HepG2 (cell line): Measurements from ENCODE around the gene SYTL1. TPM values are rescaled to one million over a fixed set of nuclear protein-coding genes. Genes with fewer than 3 reads are reported as not detected.

Experiments used
- AGO1 ChIP-seq: fragments of 200-400 bp; formaldehyde crosslinking; IDR thresholded peaks from 2 replicates; pipeline ENCODE4 v1.6.1; 2017; ENCODE audit warnings: mild to moderate bottlenecking, low read depth, low read length, moderate library complexity; ENCODE audit not compliant: poor library complexity, severe bottlenecking
- DRAP1 ChIP-seq: IDR thresholded peaks from 2 replicates; pipeline ENCODE4 v1.6.1; 2016; ENCODE audit warnings: missing genetic modification reagents, missing compliant biosample characterization
- GATAD1 ChIP-seq: IDR thresholded peaks from 2 replicates; pipeline ENCODE4 v1.6.1; 2016; ENCODE audit warnings: missing genetic modification reagents, missing compliant biosample characterization
- HOXD1 ChIP-seq: sonication (generic); formaldehyde crosslinking; IDR thresholded peaks from 2 replicates; pipeline ENCODE4 v1.5.0; 2020; ENCODE audit warnings: missing genetic modification reagents
- MEF2D ChIP-seq: sonication (generic); formaldehyde crosslinking; IDR thresholded peaks from 2 replicates; pipeline ENCODE4 v1.5.1; 2020; ENCODE audit warnings: mild to moderate bottlenecking, missing genetic modification reagents
- NR2C2 ChIP-seq: sonication (generic); formaldehyde crosslinking; IDR thresholded peaks from 2 replicates; pipeline ENCODE4 v1.4.0; 2020; ENCODE audit warnings: missing genetic modification reagents, mild to moderate bottlenecking, moderate library complexity, borderline replicate concordance
- SIX4 ChIP-seq: sonication (generic); formaldehyde crosslinking; IDR thresholded peaks from 2 replicates; pipeline ENCODE4 v1.4.0; 2020; ENCODE audit warnings: missing genetic modification reagents
- ZBTB10 ChIP-seq: sonication (generic); formaldehyde crosslinking; IDR thresholded peaks from 2 replicates; pipeline ENCODE4 v1.4.0; 2020; ENCODE audit warnings: missing genetic modification reagents, borderline replicate concordance
- ZFP41 ChIP-seq: sonication (generic); formaldehyde crosslinking; IDR thresholded peaks from 2 replicates; pipeline ENCODE4 v1.4.0; 2020; ENCODE audit warnings: mild to moderate bottlenecking, missing genetic modification reagents, borderline replicate concordance
- ZNF124 ChIP-seq: sonication (generic); formaldehyde crosslinking; IDR thresholded peaks from 2 replicates; pipeline ENCODE4 v1.4.0; 2020; ENCODE audit warnings: missing genetic modification reagents
- ZNF292 ChIP-seq: sonication (generic); formaldehyde crosslinking; IDR thresholded peaks from 2 replicates; pipeline ENCODE4 v1.8.1; 2022; ENCODE audit warnings: mild to moderate bottlenecking, low read depth, missing genetic modification reagents, borderline replicate concordance
- ZNF335 ChIP-seq: sonication (generic); formaldehyde crosslinking; IDR thresholded peaks from 2 replicates; pipeline ENCODE4 v1.4.0; 2020; ENCODE audit warnings: missing genetic modification reagents
- ZNF710 ChIP-seq: sonication (generic); formaldehyde crosslinking; IDR thresholded peaks from 2 replicates; pipeline ENCODE4 v1.5.0; 2020; ENCODE audit warnings: mild to moderate bottlenecking, missing genetic modification reagents, borderline replicate concordance
- ZNF790 ChIP-seq: sonication (generic); formaldehyde crosslinking; IDR thresholded peaks from 2 replicates; pipeline ENCODE4 v1.8.0; 2022; ENCODE audit warnings: missing genetic modification reagents, mild to moderate bottlenecking, borderline replicate concordance
- ZSCAN25 ChIP-seq: sonication (generic); formaldehyde crosslinking; IDR thresholded peaks from 2 replicates; pipeline ENCODE4 v1.8.0; 2022; ENCODE audit warnings: mild to moderate bottlenecking, missing genetic modification reagents
- polyA plus RNA-seq, 8 experiments: library from polyadenylated mRNA; depleted of rRNA in 3 of 8; stranded (reverse) in 7 of 8; unstranded in 1 of 8; fragments of >200 nt; fragmentation: Illumina TruSeq in 4 of 8; extraction: Trizol in 4 of 8; gene quantifications; 2 replicates each; pipeline versions ENCODE4 v1.2.1 to v1.2.3, GENCODE V29; 2011 to 2016; ENCODE audit warnings: low read depth in 4 of 8, missing spikeins in 1 of 8, mixed read lengths in 1 of 8; ENCODE audit not compliant: insufficient read depth in 1 of 8
- total RNA-seq, 5 experiments: library from RNA; depleted of rRNA; stranded (reverse); fragments of >200 nt; fragmentation: Illumina TruSeq; extraction: Trizol; gene quantifications; 2 replicates each; pipeline ENCODE4 v1.2.3, GENCODE V29; 2016; ENCODE audit warnings: low read depth in 1 of 5
- TF ChIP-seq, protein P1 (sequence below): sonication (generic); formaldehyde crosslinking; IDR thresholded peaks from 2 replicates; pipeline ENCODE4 v1.5.1; 2020; ENCODE audit warnings: mild to moderate bottlenecking, moderate library complexity, missing genetic modification reagents
- TF ChIP-seq, protein P2 (sequence below), 2 experiments: sonication (generic) in 1 of 2; formaldehyde crosslinking in 1 of 2; IDR thresholded peaks; 2 replicates each; pipeline versions ENCODE4 v1.4.0 to v1.6.1; 2016 to 2020; ENCODE audit warnings: borderline replicate concordance in 1 of 2, low read depth in 1 of 2, mild to moderate bottlenecking in 1 of 2, missing genetic modification reagents in 1 of 2

The SYTL1 gene
- total and polyA plus RNA-seq, 2 of the 13 experiments (the other 11 are each of a cell fraction or from before 2014, with no cell fraction given): 11.1 to 17.8 TPM

- TF ChIP-seq ZBTB10 (CRISPR knock-in tag) (0 out of 2 replicates have a peak, but pooled peaks have one; percentile 33), HOXD1 (CRISPR knock-in tag) (0 out of 2 replicates have a peak, but pooled peaks have one; percentile 55), ZFP41 (CRISPR knock-in tag) (no peak), ZNF292 (CRISPR knock-in tag) (no peak; the same call in 1 of the 2 replicates), SIX4 (CRISPR knock-in tag) (no peak), GATAD1 (CRISPR knock-in tag) (peak; percentile 50), NR2C2 (CRISPR knock-in tag) (no peak), DRAP1 (CRISPR knock-in tag) (no peak), ZNF335 (CRISPR knock-in tag) (peak; percentile 65; the same call in 1 of the 2 replicates), ZNF790 (CRISPR knock-in tag) (no peak), ZNF124 (CRISPR knock-in tag) (no peak), MEF2D (CRISPR knock-in tag) (no peak), AGO1 (peak; percentile 63), ZSCAN25 (CRISPR knock-in tag) (peak; percentile 70; the same call in 1 of the 2 replicates), ZNF710 (no peak)
- TF ChIP-seq, protein P1, sequence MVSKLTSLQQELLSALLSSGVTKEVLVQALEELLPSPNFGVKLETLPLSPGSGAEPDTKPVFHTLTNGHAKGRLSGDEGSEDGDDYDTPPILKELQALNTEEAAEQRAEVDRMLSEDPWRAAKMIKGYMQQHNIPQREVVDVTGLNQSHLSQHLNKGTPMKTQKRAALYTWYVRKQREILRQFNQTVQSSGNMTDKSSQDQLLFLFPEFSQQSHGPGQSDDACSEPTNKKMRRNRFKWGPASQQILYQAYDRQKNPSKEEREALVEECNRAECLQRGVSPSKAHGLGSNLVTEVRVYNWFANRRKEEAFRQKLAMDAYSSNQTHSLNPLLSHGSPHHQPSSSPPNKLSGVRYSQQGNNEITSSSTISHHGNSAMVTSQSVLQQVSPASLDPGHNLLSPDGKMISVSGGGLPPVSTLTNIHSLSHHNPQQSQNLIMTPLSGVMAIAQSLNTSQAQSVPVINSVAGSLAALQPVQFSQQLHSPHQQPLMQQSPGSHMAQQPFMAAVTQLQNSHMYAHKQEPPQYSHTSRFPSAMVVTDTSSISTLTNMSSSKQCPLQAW (CRISPR knock-in tag): peak; percentile 53; the same call in 1 of the 2 replicates
- TF ChIP-seq, protein P2, sequence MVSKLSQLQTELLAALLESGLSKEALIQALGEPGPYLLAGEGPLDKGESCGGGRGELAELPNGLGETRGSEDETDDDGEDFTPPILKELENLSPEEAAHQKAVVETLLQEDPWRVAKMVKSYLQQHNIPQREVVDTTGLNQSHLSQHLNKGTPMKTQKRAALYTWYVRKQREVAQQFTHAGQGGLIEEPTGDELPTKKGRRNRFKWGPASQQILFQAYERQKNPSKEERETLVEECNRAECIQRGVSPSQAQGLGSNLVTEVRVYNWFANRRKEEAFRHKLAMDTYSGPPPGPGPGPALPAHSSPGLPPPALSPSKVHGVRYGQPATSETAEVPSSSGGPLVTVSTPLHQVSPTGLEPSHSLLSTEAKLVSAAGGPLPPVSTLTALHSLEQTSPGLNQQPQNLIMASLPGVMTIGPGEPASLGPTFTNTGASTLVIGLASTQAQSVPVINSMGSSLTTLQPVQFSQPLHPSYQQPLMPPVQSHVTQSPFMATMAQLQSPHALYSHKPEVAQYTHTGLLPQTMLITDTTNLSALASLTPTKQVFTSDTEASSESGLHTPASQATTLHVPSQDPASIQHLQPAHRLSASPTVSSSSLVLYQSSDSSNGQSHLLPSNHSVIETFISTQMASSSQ (IDR thresholded peaks at IDR 0.05; ENCODE audit: low read depth): no peak
- TF ChIP-seq, protein P2 (CRISPR knock-in tag; IDR thresholded peaks at IDR 0.05; ENCODE audit: borderline replicate concordance): no peak
Measured at GRCh38 chr1:27341525-27342252, at the start of gene SYTL1 (continued).
